GM12892 (cell line): ENCODE results near the gene ZNF677.
"Not testable (repeated sequence)": the region's sequence is repeated elsewhere in the genome, so short reads cannot be mapped to it uniquely, and the experiment has no call there.

Experiments
- DNase-seq: peaks from one replicate; pipeline ENCODE4 v3.0.0; 2011; ENCODE audit not compliant: insufficient read length
- FAIRE-seq: peaks from 2 replicates; lab custom pipeline; 2011; peaks lifted over from hg19 to GRCh38; lab: Jason Lieb, UNC
- POLR2A ChIP-seq: IDR thresholded peaks from 2 replicates; pipeline ENCODE4 v1.6.1; 2011; ENCODE audit warnings: low read depth, low read length, control low read depth
- POLR2AphosphoS5 ChIP-seq: IDR thresholded peaks from 2 replicates; pipeline ENCODE4 v1.6.1; 2011; ENCODE audit warnings: low read depth, low read length, control low read depth
- TAF1 ChIP-seq: IDR thresholded peaks from 2 replicates; pipeline ENCODE4 v1.6.1; 2011; ENCODE audit warnings: low read depth, mild to moderate bottlenecking, control low read depth, low read length, borderline replicate concordance

ZNF677 gene

DNA sequence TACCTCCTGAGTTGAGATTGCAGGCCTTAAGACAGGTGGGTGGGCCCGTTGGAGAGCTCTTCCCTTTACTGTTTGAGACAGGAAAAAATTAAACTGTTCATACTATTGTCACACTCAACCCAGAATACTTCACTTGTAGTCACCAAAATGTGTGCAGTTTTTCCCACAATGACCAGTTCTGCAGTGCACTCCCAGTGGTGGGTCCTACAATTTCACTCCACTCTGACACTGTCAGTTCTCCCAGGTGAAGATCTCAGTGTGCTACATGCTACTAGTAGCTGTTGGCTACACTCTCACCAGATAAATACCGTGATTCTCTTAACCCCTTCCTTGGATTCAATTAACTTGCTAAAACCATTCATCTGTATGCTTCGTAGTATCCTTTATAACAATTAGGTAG lies 64.4 kb downstream of the ZNF677 start:
- TF ChIP-seq TAF1 = no peak
- no peak for TF ChIP-seq POLR2AphosphoS5
- TF ChIP-seq POLR2A = no peak
- no peak for DNase-seq
- no peak for FAIRE-seq

GRCh38 chr19:53189691-53190198 lies 64.9 kb downstream of the ZNF677 start:
- not testable (repeated sequence) for DNase-seq, FAIRE-seq
